Measurements from ENCODE around the gene ATG13. TPM values are rescaled to one million over a fixed set of nuclear protein-coding genes. Genes with fewer than 3 reads are reported as not detected.

Gene ATG13
- total and polyA plus RNA-seq, 2 of the 8 experiments (the other 6 are each of a cell fraction or from before 2014, with no cell fraction given), result 65.0 to 77.4 TPM

DNA sequence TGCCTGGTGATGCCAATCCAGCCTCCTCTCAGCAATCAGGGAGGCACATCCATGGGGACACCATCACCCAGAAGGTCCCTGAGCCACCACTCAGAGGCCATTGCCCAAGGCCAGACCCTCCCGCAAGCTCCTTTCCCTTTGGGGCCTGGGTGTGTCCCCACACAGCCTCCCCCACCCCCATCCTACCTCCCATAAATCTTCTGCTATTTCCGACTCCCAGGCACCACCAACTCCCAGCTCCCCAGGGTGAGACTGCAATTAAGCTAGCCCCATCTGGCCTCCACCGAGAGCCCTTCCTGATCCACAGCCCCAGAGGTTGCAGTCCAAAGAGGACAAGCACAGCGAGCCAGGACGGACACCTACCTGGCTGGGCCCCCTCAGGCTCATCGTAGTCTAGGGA, 76.7 kb downstream of the ATG13 start:
- Histone ChIP-seq H4K20me1 (replicated peaks in 1 of 2; ENCODE audit: control insufficient read depth in 1 of 2, insufficient read depth in 2 of 2, low read length in 2 of 2) (peaks cover 2% of the 10 kb centered on the region in 2 experiments), H2AFZ (ENCODE audit: low read length) (no peak overlapping the region), H3K14ac (ENCODE audit: insufficient read length) (no peak overlapping the region), H2BK120ac (replicated peaks; ENCODE audit: low read depth, low read length) (no peak overlapping the region), H3K79me2 (ENCODE audit: control insufficient read depth in 1 of 2, insufficient read depth in 2 of 2, low read length in 2 of 2) (peaks cover 0 to 4% of the 10 kb centered on the region in 2 experiments; a peak in 1 of 4 replicates), H3K36me3 (ENCODE audit: control insufficient read depth in 2 of 4, insufficient read depth in 4 of 4, low read length in 3 of 4) (peaks cover 2 to 11% (median 6%) of the 10 kb centered on the region in 4 experiments; a peak in 3 of 8 replicates), H3K9me3 (ENCODE audit: insufficient read depth in 2 of 2, low read depth in 1 of 2, low read length in 1 of 2) (no peaks in the 10 kb centered on the region), H3K79me1 (ENCODE audit: low read depth, low read length) (no peaks in the 10 kb centered on the region), H3K23ac (ENCODE audit: insufficient read length) (no peak overlapping the region), H4K5ac (ENCODE audit: insufficient read length, low read depth, low read length) (no peak overlapping the region), H2BK12ac (ENCODE audit: low read depth, low read length) (no peak overlapping the region), H3K4me2 (ENCODE audit: insufficient read depth in 1 of 2, low read depth in 2 of 2, low read length in 2 of 2) (no peak overlapping the region), H4K8ac (ENCODE audit: extremely low read depth, insufficient read depth, low read length) (no peak overlapping the region), H4K91ac (replicated peaks; ENCODE audit: insufficient read length, low read length) (no peak overlapping the region), H3K9ac (replicated peaks in 1 of 4; ENCODE audit: extremely low read depth in 1 of 4, low read depth in 3 of 4, low read length in 3 of 4) (no peak overlapping the region), H3K23me2 (ENCODE audit: low read depth, low read length) (no peaks in the 10 kb centered on the region), H3K27ac (ENCODE audit: low read depth, low read length) (no peak overlapping the region), H2BK5ac (ENCODE audit: low read depth, low read length) (no peak overlapping the region), H3K4ac (replicated peaks; ENCODE audit: insufficient read length, low read depth, low read length) (no peak overlapping the region), H3K27me3 (replicated peaks in 1 of 4; ENCODE audit: control insufficient read depth in 3 of 4, extremely low read depth in 1 of 4, insufficient read depth in 3 of 4, low read length in 3 of 4) (no peaks in the 10 kb centered on the region), H3K18ac (ENCODE audit: extremely low read depth, low read length) (no peak overlapping the region), H3K4me3 (ENCODE audit: extremely low read depth in 1 of 4, insufficient read depth in 2 of 4, low read depth in 3 of 4, low read length in 4 of 4) (no peak overlapping the region), H2BK15ac (ENCODE audit: low read length) (no peak overlapping the region), H2AK5ac (ENCODE audit: low read depth, low read length) (no peak overlapping the region), H3K4me1 (replicated peaks in 1 of 4; ENCODE audit: control insufficient read depth in 3 of 4, insufficient read depth in 4 of 4, low read length in 3 of 4) (no peaks in the 10 kb centered on the region; a peak in 1 of 7 replicates), H2BK20ac (ENCODE audit: low read length) (no peak overlapping the region), H3K56ac (replicated peaks; ENCODE audit: insufficient read length, low read depth, low read length) (no peak overlapping the region)
- POLR2A ChIA-PET (ENCODE audit: partially characterized antibody), result interaction anchor here (1.3 kb wide), 1 partner anchor 19 kb away, joined by 3 read pairs; no protein-coding TSS in a partner anchor
- no peak for DNase-seq (ENCODE audit: low read depth in 1 of 2, low spot score in 2 of 2)
- WGBS, 2 experiments (ENCODE audit: extremely low coverage in 1 of 2, insufficient coverage in 1 of 2, insufficient read length in 1 of 2, insufficient replicate concordance in 2 of 2, low coverage in 1 of 2, low lambda C conversion rate in 2 of 2, missing lambda C conversion rate in 1 of 2), result 92% methylated on average over 6 of the region's 6 CpGs; no CpG with 5 or more reads in 1 of the 2 experiments
- CTCF ChIA-PET (ENCODE audit: partially characterized antibody), result interaction anchor here (0.7 to 2.0 kb wide), 5 partner anchors 8 to 16 kb away, joined by 3 to 6 read pairs (median 3); no protein-coding TSS in a partner anchor
- FAIRE-seq, result no peak

Measured in H1 (cell line).